Measurements from ENCODE around the gene DYNLT5.
A peak's percentile ranks its signal among the peaks of the same experiment; 100 is the strongest.
"Not testable (repeated sequence)": the region's sequence is repeated elsewhere in the genome, so short reads cannot be mapped to it uniquely, and the experiment has no call there.

DYNLT5 gene

GRCh38 chr1:66750577-66750976 is 1.7 kb upstream of the DYNLT5 start:
- DNase-seq (ENCODE audit: low spot score) = no peak

- no peak for DNase-seq (ENCODE audit: low spot score)
Observed at GRCh38 chr1:66751160-66751559, 1.1 kb upstream of the DYNLT5 start.

GRCh38 chr1:66752671-66753371 is 562 bp downstream of the DYNLT5 start:
- no peak for DNase-seq (ENCODE audit: low spot score)

- no peak for DNase-seq (ENCODE audit: low spot score)
Observed at GRCh38 chr1:66757722-66758240, 5.5 kb downstream of the DYNLT5 start.

GRCh38 chr1:66758241-66758755 is 6.0 kb downstream of the DYNLT5 start:
- no peak for DNase-seq (ENCODE audit: low spot score)

GRCh38 chr1:66760506-66760905 is 8.2 kb downstream of the DYNLT5 start:
- no peak for DNase-seq (ENCODE audit: low spot score)

- DNase-seq (ENCODE audit: low spot score) = peak; percentile 4
Observed at GRCh38 chr1:66761221-66761620, 9.0 kb downstream of the DYNLT5 start.

GRCh38 chr1:66764994-66765578 is 12.8 kb downstream of the DYNLT5 start:
- DNase-seq (ENCODE audit: low spot score) = peak; percentile 64

GRCh38 chr1:66767626-66768025 is 15.4 kb downstream of the DYNLT5 start:
- DNase-seq (ENCODE audit: low spot score) = no peak

GRCh38 chr1:66768965-66769364 is 16.7 kb downstream of the DYNLT5 start:
- no peak for DNase-seq (ENCODE audit: low spot score)

GRCh38 chr1:66769512-66770229 is 17.4 kb downstream of the DYNLT5 start:
- no peak for DNase-seq (ENCODE audit: low spot score)

GRCh38 chr1:66770240-66770639 is 18.0 kb downstream of the DYNLT5 start:
- no peak for DNase-seq (ENCODE audit: low spot score)

GRCh38 chr1:66770694-66771093 is 18.4 kb downstream of the DYNLT5 start:
- no peak for DNase-seq (ENCODE audit: low spot score)

- no peak for DNase-seq (ENCODE audit: low spot score)
Observed at GRCh38 chr1:66773227-66773626, 21.0 kb downstream of the DYNLT5 start.

GRCh38 chr1:66774438-66774837 is 22.2 kb downstream of the DYNLT5 start:
- DNase-seq (ENCODE audit: low spot score) = no peak

- DNase-seq (ENCODE audit: low spot score) = no peak
Observed at GRCh38 chr1:66775646-66776045, 23.4 kb downstream of the DYNLT5 start.

GRCh38 chr1:66777831-66778230 is 25.6 kb downstream of the DYNLT5 start:
- DNase-seq (ENCODE audit: low spot score) = no peak

GRCh38 chr1:66778266-66778665 is 26.0 kb downstream of the DYNLT5 start:
- no peak for DNase-seq (ENCODE audit: low spot score)

GRCh38 chr1:66778969-66779368 is 26.7 kb downstream of the DYNLT5 start:
- DNase-seq (ENCODE audit: low spot score) = no peak

GRCh38 chr1:66779475-66780078 is 27.3 kb downstream of the DYNLT5 start:
- no peak for DNase-seq (ENCODE audit: low spot score)

- DNase-seq (ENCODE audit: low spot score) = not testable (repeated sequence)
Observed at GRCh38 chr1:66785800-66786199, 33.5 kb downstream of the DYNLT5 start.

- no peak for DNase-seq (ENCODE audit: low spot score)
Observed at GRCh38 chr1:66787641-66788040, 35.4 kb downstream of the DYNLT5 start.

Data from AG08395 (cell line).